Uterus (tissue), 2 donors: ENCODE data around the gene C10orf71.

ENCODE experiments used
- POLR2A ChIP-seq, 2 donors: fragments of 450-650 bp; IDR thresholded peaks; one replicate each; pipeline ENCODE4 v1.6.1; 2016; ENCODE audit warnings: antibody characterized with exemption in 2 of 2, mild to moderate bottlenecking in 1 of 2, moderate library complexity in 1 of 2
- TF ChIP-seq, protein P1 (sequence below), 4 experiments: fragments of 200-600 bp in 2 of 4; fragments of 450-650 bp in 2 of 4; sonication (generic) in 2 of 4; IDR thresholded peaks; one replicate each; pipeline ENCODE4 v1.5.1; 2016 to 2019; ENCODE audit warnings: antibody characterized with exemption in 4 of 4, mild to moderate bottlenecking in 2 of 4, moderate library complexity in 1 of 4

DNA sequence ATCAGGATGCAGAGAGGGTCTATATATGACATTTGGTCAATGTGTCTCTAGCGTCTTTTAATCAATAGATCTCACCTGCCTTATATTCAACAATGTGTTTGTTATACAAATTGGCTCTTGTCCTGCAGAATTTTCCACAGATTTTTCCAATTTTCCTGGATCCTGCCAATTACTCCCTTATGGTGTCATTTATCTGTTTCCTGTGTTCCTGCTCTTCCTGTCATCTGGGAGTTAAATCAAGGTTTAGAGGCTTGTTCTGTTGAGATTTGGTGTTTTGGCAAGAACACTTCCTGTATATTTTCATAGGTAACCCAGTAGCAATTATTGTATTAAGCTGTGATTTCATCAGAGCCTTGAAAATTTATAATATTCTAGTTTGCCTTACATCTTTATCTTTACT, 8.8 kb upstream of the C10orf71 start:
- TF ChIP-seq, protein P1, sequence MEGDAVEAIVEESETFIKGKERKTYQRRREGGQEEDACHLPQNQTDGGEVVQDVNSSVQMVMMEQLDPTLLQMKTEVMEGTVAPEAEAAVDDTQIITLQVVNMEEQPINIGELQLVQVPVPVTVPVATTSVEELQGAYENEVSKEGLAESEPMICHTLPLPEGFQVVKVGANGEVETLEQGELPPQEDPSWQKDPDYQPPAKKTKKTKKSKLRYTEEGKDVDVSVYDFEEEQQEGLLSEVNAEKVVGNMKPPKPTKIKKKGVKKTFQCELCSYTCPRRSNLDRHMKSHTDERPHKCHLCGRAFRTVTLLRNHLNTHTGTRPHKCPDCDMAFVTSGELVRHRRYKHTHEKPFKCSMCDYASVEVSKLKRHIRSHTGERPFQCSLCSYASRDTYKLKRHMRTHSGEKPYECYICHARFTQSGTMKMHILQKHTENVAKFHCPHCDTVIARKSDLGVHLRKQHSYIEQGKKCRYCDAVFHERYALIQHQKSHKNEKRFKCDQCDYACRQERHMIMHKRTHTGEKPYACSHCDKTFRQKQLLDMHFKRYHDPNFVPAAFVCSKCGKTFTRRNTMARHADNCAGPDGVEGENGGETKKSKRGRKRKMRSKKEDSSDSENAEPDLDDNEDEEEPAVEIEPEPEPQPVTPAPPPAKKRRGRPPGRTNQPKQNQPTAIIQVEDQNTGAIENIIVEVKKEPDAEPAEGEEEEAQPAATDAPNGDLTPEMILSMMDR (IDR thresholded peaks at IDR 0.05): no peak
- TF ChIP-seq POLR2A (IDR thresholded peaks at IDR 0.05): no peak
